ENCODE data around the gene GSK3A. TPM values are rescaled to one million over a fixed set of nuclear protein-coding genes. Genes with fewer than 3 reads are reported as not detected.

GSK3A gene
- total RNA-seq, 1 experiment from 2014 or later: 50.8 TPM

- TF ChIP-seq ZSCAN18 (CRISPR knock-in tag; IDR thresholded peaks at IDR 0.05) (no peak), IRF2 (CRISPR knock-in tag; IDR thresholded peaks at IDR 0.05; ENCODE audit: borderline replicate concordance, low read depth) (no peak), ATF3 (CRISPR knock-in tag; conservative IDR thresholded peaks at IDR 0.05) (no peak), EMX1 (CRISPR knock-in tag; IDR thresholded peaks at IDR 0.05) (no peak), TP53 (CRISPR knock-in tag; IDR thresholded peaks at IDR 0.05) (no peak), OVOL2 (CRISPR knock-in tag; IDR thresholded peaks at IDR 0.05; ENCODE audit: borderline replicate concordance) (no peak)
These were observed 49.0 kb upstream of the GSK3A start (continued) for GRCh38 chr19:42291435-42291810.

GRCh38 chr19:42290523-42291434, 48.4 kb upstream of the GSK3A start:
- Mint-ChIP-seq H3K9me3 (no peaks in the 10 kb centered on the region), H3K4me1 (peaks cover 19% of the 10 kb centered on the region), H3K27me3 (ENCODE audit: low read depth) (no peaks in the 10 kb centered on the region), H3K4me3 (no peak overlapping the region), H3K36me3 (peaks cover 24% of the 10 kb centered on the region), H3K27ac (no peak overlapping the region)
- CTCF ChIA-PET: interaction anchor here (0.8 to 2.7 kb wide), 4 partner anchors 9 to 182 kb away, joined by 3 to 11 read pairs (median 4); no protein-coding TSS in a partner anchor
- ATAC-seq: no peak; the same call in 1 of the 2 replicates
- no peak for DNase-seq (ENCODE audit: low spot score)
- TF ChIP-seq ZNF423 (CRISPR knock-in tag; IDR thresholded peaks at IDR 0.05) (peak; percentile 67; the same call in 1 of the 2 replicates), CTCF (IDR thresholded peaks at IDR 0.05) (peak; percentile 33; the same call in 1 of the 2 replicates), CREB1 (CRISPR knock-in tag; IDR thresholded peaks at IDR 0.05) (no peak), NFYB (CRISPR knock-in tag; conservative IDR thresholded peaks at IDR 0.05; ENCODE audit: low read depth) (no peak)
- POLR2A ChIA-PET: interaction anchor here (0.7 kb wide), 1 partner anchor 1931 kb away, joined by 3 read pairs; no protein-coding TSS in a partner anchor

GRCh38 chr19:42290136-42290522, 47.7 kb upstream of the GSK3A start:
- Mint-ChIP-seq H3K36me3 (peaks cover 24% of the 10 kb centered on the region), H3K4me1 (peaks cover 22% of the 10 kb centered on the region), H3K4me3 (no peak overlapping the region), H3K27me3 (ENCODE audit: low read depth) (no peaks in the 10 kb centered on the region), H3K27ac (no peak overlapping the region), H3K9me3 (no peaks in the 10 kb centered on the region)
- DNase-seq (ENCODE audit: low spot score): no peak
- ATAC-seq: no peak
- TF ChIP-seq CTCF (IDR thresholded peaks at IDR 0.05) (no peak), ATF6 (CRISPR knock-in tag; IDR thresholded peaks at IDR 0.05) (no peak), GRHL2 (CRISPR knock-in tag; IDR thresholded peaks at IDR 0.05; ENCODE audit: insufficient replicate concordance, severe bottlenecking) (no peak), JAZF1 (CRISPR knock-in tag; IDR thresholded peaks at IDR 0.05) (no peak), RORB (CRISPR knock-in tag; IDR thresholded peaks at IDR 0.05) (no peak), ZNF671 (CRISPR knock-in tag; IDR thresholded peaks at IDR 0.05) (no peak)
- CTCF ChIA-PET: interaction anchor here (0.8 to 2.7 kb wide), 4 partner anchors 8 to 181 kb away, joined by 3 to 11 read pairs (median 4); no protein-coding TSS in a partner anchor
- POLR2A ChIA-PET: no interaction called here

Measured in WTC11 (cell line).